ENCODE data around the gene CFAP73.

CFAP73 gene

DNA sequence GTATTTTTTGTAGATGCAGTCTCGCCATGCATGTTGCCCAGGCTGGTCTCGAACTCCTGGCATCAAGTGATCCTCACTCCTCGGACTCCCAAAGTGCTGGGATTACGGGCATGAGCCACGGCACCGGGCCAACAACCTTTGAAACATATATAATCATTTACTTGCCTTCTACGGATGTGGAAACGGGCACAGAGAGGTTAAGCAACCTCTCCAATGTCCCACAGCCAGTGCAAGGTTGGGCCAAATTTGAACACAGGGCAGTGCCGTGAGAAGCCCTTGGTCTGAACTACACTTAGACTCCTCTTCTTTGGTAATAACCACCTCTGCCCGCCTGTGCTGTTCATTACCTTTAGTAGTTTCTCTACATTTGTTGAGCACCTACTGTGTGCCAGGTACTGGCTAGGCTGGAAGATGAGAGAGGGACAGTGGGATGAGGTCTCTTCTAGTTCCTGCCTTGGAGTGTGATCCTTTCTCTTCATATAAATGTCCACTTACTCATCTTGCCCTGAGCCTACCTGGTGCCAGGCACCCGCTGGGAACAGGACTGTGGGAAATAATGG, 33.6 kb downstream of the CFAP73 start:
- TF ChIP-seq, protein P1, sequence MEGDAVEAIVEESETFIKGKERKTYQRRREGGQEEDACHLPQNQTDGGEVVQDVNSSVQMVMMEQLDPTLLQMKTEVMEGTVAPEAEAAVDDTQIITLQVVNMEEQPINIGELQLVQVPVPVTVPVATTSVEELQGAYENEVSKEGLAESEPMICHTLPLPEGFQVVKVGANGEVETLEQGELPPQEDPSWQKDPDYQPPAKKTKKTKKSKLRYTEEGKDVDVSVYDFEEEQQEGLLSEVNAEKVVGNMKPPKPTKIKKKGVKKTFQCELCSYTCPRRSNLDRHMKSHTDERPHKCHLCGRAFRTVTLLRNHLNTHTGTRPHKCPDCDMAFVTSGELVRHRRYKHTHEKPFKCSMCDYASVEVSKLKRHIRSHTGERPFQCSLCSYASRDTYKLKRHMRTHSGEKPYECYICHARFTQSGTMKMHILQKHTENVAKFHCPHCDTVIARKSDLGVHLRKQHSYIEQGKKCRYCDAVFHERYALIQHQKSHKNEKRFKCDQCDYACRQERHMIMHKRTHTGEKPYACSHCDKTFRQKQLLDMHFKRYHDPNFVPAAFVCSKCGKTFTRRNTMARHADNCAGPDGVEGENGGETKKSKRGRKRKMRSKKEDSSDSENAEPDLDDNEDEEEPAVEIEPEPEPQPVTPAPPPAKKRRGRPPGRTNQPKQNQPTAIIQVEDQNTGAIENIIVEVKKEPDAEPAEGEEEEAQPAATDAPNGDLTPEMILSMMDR (IDR thresholded peaks at IDR 0.05; ENCODE audit: insufficient read depth, low read length, poor library complexity, severe bottlenecking): no peak
- no peak for TF ChIP-seq EZH2phosphoT487 (conservative IDR thresholded peaks at IDR 0.05; ENCODE audit: low read length)
- peak overlapping the region; percentile 91 for H3K4me2 ChIP-seq (ENCODE audit: low read depth, low read length, poor library complexity, severe bottlenecking)

GRCh38 chr12:113184098-113184899, 34.8 kb downstream of the CFAP73 start:
- H2AFZ ChIP-seq (ENCODE audit: low read depth, low read length, severe bottlenecking): peak overlapping the region; percentile 5
- H3K27me3 ChIP-seq (ENCODE audit: low read length): no peaks in the 10 kb centered on the region
- H3K4me2 ChIP-seq (ENCODE audit: low read depth, low read length, poor library complexity, severe bottlenecking): peak overlapping the region; percentile 91

More for the DNA sequence above, 33.6 kb downstream of the CFAP73 start:
- no peaks in the 10 kb centered on the region for H3K9me3 ChIP-seq (ENCODE audit: insufficient read depth, low read length)
- H3K27ac ChIP-seq (ENCODE audit: low read depth, low read length): no peak overlapping the region
- H3K9ac ChIP-seq (ENCODE audit: low read length): peak overlapping the region; percentile 81; the same call in 1 of the 2 replicates
- no peaks in the 10 kb centered on the region for H3K9me2 ChIP-seq (replicated peaks; ENCODE audit: insufficient read depth, low read length)
- H2AFZ ChIP-seq (ENCODE audit: low read depth, low read length, severe bottlenecking): no peak overlapping the region
- peaks cover 67% of the 10 kb centered on the region for H3K79me2 ChIP-seq (ENCODE audit: insufficient read depth, low read length)
- H3K36me3 ChIP-seq (ENCODE audit: low read length): peaks cover 9% of the 10 kb centered on the region
- peaks cover 16% of the 10 kb centered on the region for H3F3A ChIP-seq (ENCODE audit: insufficient read depth)
- no peaks in the 10 kb centered on the region for H4K20me1 ChIP-seq (ENCODE audit: low read depth, low read length)
- no peak overlapping the region for H3K4me3 ChIP-seq (ENCODE audit: insufficient read depth, low read length, poor library complexity, severe bottlenecking)
- no peaks in the 10 kb centered on the region for H3K27me3 ChIP-seq (ENCODE audit: low read length)

GRCh38 chr12:113184900-113185179, 35.3 kb downstream of the CFAP73 start:
- Histone ChIP-seq H3K79me2 (ENCODE audit: insufficient read depth, low read length) (peaks cover 75% of the 10 kb centered on the region), H3K27ac (ENCODE audit: low read depth, low read length) (peak overlapping the region; percentile 86), H3K4me3 (ENCODE audit: insufficient read depth, low read length, poor library complexity, severe bottlenecking) (peak overlapping the region; percentile 81), H3K4me2 (ENCODE audit: low read depth, low read length, poor library complexity, severe bottlenecking) (peak overlapping the region; percentile 91), H3K9me2 (replicated peaks; ENCODE audit: insufficient read depth, low read length) (no peaks in the 10 kb centered on the region), H3K36me3 (ENCODE audit: low read length) (0 out of 2 replicates have a peak, but pooled peaks cover 9% of the 10 kb centered on the region), H3K9ac (ENCODE audit: low read length) (peak overlapping the region; percentile 81), H3K9me3 (ENCODE audit: insufficient read depth, low read length) (no peaks in the 10 kb centered on the region), H2AFZ (ENCODE audit: low read depth, low read length, severe bottlenecking) (peak overlapping the region; percentile 5), H3K27me3 (ENCODE audit: low read length) (no peaks in the 10 kb centered on the region), H3F3A (ENCODE audit: insufficient read depth) (peaks cover 16% of the 10 kb centered on the region), H4K20me1 (ENCODE audit: low read depth, low read length) (no peaks in the 10 kb centered on the region)
- TF ChIP-seq, protein P1 (IDR thresholded peaks at IDR 0.05; ENCODE audit: insufficient read depth, low read length, poor library complexity, severe bottlenecking): no peak

More at GRCh38 chr12:113184098-113184899, 34.8 kb downstream of the CFAP73 start:
- peak overlapping the region; percentile 86 for H3K27ac ChIP-seq (ENCODE audit: low read depth, low read length)
- no peaks in the 10 kb centered on the region for H3K9me3 ChIP-seq (ENCODE audit: insufficient read depth, low read length)
- H3K36me3 ChIP-seq (ENCODE audit: low read length): 0 out of 2 replicates have a peak, but pooled peaks cover 7% of the 10 kb centered on the region
- no peak for TF ChIP-seq EZH2phosphoT487 (conservative IDR thresholded peaks at IDR 0.05; ENCODE audit: low read length)
- TF ChIP-seq, protein P1 (IDR thresholded peaks at IDR 0.05; ENCODE audit: insufficient read depth, low read length, poor library complexity, severe bottlenecking): no peak
- peaks cover 72% of the 10 kb centered on the region for H3K79me2 ChIP-seq (ENCODE audit: insufficient read depth, low read length)
- peaks cover 16% of the 10 kb centered on the region for H3F3A ChIP-seq (ENCODE audit: insufficient read depth)
- peak overlapping the region; percentile 81 for H3K4me3 ChIP-seq (ENCODE audit: insufficient read depth, low read length, poor library complexity, severe bottlenecking)
- H4K20me1 ChIP-seq (ENCODE audit: low read depth, low read length): no peaks in the 10 kb centered on the region
- peak overlapping the region; percentile 81 for H3K9ac ChIP-seq (ENCODE audit: low read length)
- no peaks in the 10 kb centered on the region for H3K9me2 ChIP-seq (replicated peaks; ENCODE audit: insufficient read depth, low read length)

Data from SU-DHL-6 (cell line).